Stomach (tissue), 9 donors: ENCODE measurements around the gene PDHB. TPM values are rescaled to one million over a fixed set of nuclear protein-coding genes. Genes with fewer than 3 reads are reported as not detected.
A peak's percentile ranks its signal among the peaks of the same experiment; 100 is the strongest.

ENCODE experiments used
- DNase-seq, 2 donors: peaks; one replicate each; pipeline versions ENCODE4 v3.0.0 to v3.0.0-alpha.2; 2013 to 2019
- H3K27ac ChIP-seq, 5 donors: fragments of 200-600 bp in 4 of 5; sonication (generic) in 4 of 5; one replicate each; pipeline ENCODE4 v1.5.1; 2013 to 2019; ENCODE audit warnings: mild to moderate bottlenecking in 1 of 5, moderate library complexity in 1 of 5
- H3K27me3 ChIP-seq, 3 donors: fragments of 200-600 bp; sonication (generic); one replicate each; pipeline ENCODE4 v1.5.1; 2017 to 2019; ENCODE audit warnings: mixed run types in 1 of 3
- H3K36me3 ChIP-seq, 4 donors: fragments of 200-600 bp; sonication (generic); 1 replicate in 3 of 4; 2 replicates in 1 of 4; pipeline ENCODE4 v1.5.1; 2016 to 2019
- H3K4me1 ChIP-seq, 4 donors: fragments of 200-600 bp; sonication (generic); one replicate each; pipeline ENCODE4 v1.5.1; 2016 to 2019
- H3K4me3 ChIP-seq, 4 donors: fragments of 200-600 bp; sonication (generic) in 3 of 4; one replicate each; pipeline ENCODE4 v1.5.1; 2016 to 2019; ENCODE audit warnings: mild to moderate bottlenecking in 1 of 4
- H3K9me3 ChIP-seq, 4 donors: fragments of 200-600 bp; sonication (generic); one replicate each; pipeline ENCODE4 v1.5.1; 2016 to 2019
- CTCF ChIP-seq, 7 experiments: fragments of 450-650 bp in 4 of 7; fragments of 200-600 bp in 3 of 7; sonication (generic) in 3 of 7; IDR thresholded peaks; one replicate each; pipeline ENCODE4 v1.5.1; 2016 to 2019; ENCODE audit warnings: antibody characterized with exemption in 7 of 7, control low read depth in 2 of 7, mild to moderate bottlenecking in 1 of 7
- EP300 ChIP-seq: sonication (generic); formaldehyde crosslinking; IDR thresholded peaks from one replicate; pipeline ENCODE4 v1.6.1; 2017; ENCODE audit warnings: antibody characterized with exemption
- POLR2A ChIP-seq, 4 donors: fragments of 450-650 bp; IDR thresholded peaks; one replicate each; pipeline ENCODE4 v1.6.1; 2016; ENCODE audit warnings: antibody characterized with exemption in 4 of 4, control low read depth in 2 of 4, mild to moderate bottlenecking in 1 of 4, moderate library complexity in 1 of 4
- POLR2AphosphoS5 ChIP-seq, 3 donors: sonication (generic); formaldehyde crosslinking; IDR thresholded peaks; one replicate each; pipeline ENCODE4 v1.6.1; 2016; ENCODE audit warnings: antibody characterized with exemption in 3 of 3
- WGBS, 5 donors: extraction: QIAGEN DNeasy Blood & Tissue Kit in 3 of 5; methylation state at CpG; one replicate each; pipeline versions ENCODE4 v1.1.5 to v1.1.7; 2013 to 2018; 5-methylcytosine and 5-hydroxymethylcytosine counted together
- intact Hi-C: fragments of 100-400 bp; cut with DNase I; formaldehyde crosslinking; loops from one replicate; pipeline ENCODE4 v1.15.1; 2023; ENCODE audit warnings: low total_unique reads
- polyA plus RNA-seq, 3 donors: library from polyadenylated mRNA; stranded (reverse); fragments of 200-250 nt; gene quantifications; one replicate each; pipeline ENCODE4 v1.2.3, GENCODE V29; 2013
- total RNA-seq, 5 donors: library from RNA; depleted of rRNA; stranded (reverse); fragments of >200 nt; gene quantifications; one replicate each; pipeline versions ENCODE4 v1.1.0 to v1.2.3, GENCODE V29; 2014 to 2016
- donor health status: healthy with polysubstance abuse.
- donor health status: Bipolar disorder and iron deficiency.
- donor health status: healthy.

Gene PDHB
- total and polyA plus RNA-seq, 8 donors: 24.5 to 246 (median 86.2) TPM

GRCh38 chr3:58394339-58394738 lies 39.3 kb downstream of the PDHB start:
- Histone ChIP-seq H3K4me1 (peaks cover 0 to 36% (median 20%) of the 10 kb centered on the region in 4 donors), H3K27ac (no peak overlapping the region), H3K4me3 (no peak overlapping the region), H3K36me3 (peaks cover 25 to 59% (median 51%) of the 10 kb centered on the region in 4 donors), H3K27me3 (no peaks in the 10 kb centered on the region), H3K9me3 (no peaks in the 10 kb centered on the region)
- TF ChIP-seq CTCF (IDR thresholded peaks at IDR 0.05): no peak
- TF ChIP-seq EP300: no peak
- TF ChIP-seq POLR2AphosphoS5 (IDR thresholded peaks at IDR 0.05): no peak
- TF ChIP-seq POLR2A (IDR thresholded peaks at IDR 0.05): no peak
- no peak for DNase-seq
- intact Hi-C loops: no loop called here

GRCh38 chr3:58392181-58392580 lies 41.5 kb downstream of the PDHB start:
- peak in 1 of 2 donors; percentile 19 for DNase-seq
- intact Hi-C loops: no loop called here
- Histone ChIP-seq H3K27me3 (no peaks in the 10 kb centered on the region), H3K36me3 (peaks cover 7 to 37% (median 30%) of the 10 kb centered on the region in 4 donors), H3K4me1 (peaks cover 0 to 58% (median 33%) of the 10 kb centered on the region in 4 donors), H3K4me3 (no peak overlapping the region), H3K9me3 (no peaks in the 10 kb centered on the region), H3K27ac (peak overlapping the region; percentile 8 to 76 (median 48))
- 7 to 49% (median 27%) methylated on average over 3 of the region's 3 CpGs for WGBS, 5 donors
- no peak for TF ChIP-seq CTCF (IDR thresholded peaks at IDR 0.05)
- TF ChIP-seq POLR2A (IDR thresholded peaks at IDR 0.05): no peak
- no peak for TF ChIP-seq POLR2AphosphoS5 (IDR thresholded peaks at IDR 0.05)
- no peak for TF ChIP-seq EP300

- H3K27ac ChIP-seq: peak overlapping the region in 4 of 5 donors; percentile 27 to 76 (median 57)
- peaks cover 4 to 28% (median 21%) of the 10 kb centered on the region in 4 donors for H3K36me3 ChIP-seq
- no peaks in the 10 kb centered on the region for H3K9me3 ChIP-seq
- no peaks in the 10 kb centered on the region for H3K27me3 ChIP-seq
- peaks cover 6 to 66% (median 40%) of the 10 kb centered on the region in 4 donors for H3K4me1 ChIP-seq
- intact Hi-C loops: no loop called here
- no peak for TF ChIP-seq CTCF (IDR thresholded peaks at IDR 0.05)
- TF ChIP-seq POLR2AphosphoS5 (IDR thresholded peaks at IDR 0.05): no peak
- TF ChIP-seq EP300: no peak
- TF ChIP-seq POLR2A (IDR thresholded peaks at IDR 0.05): no peak
- 20 to 48% (median 27%) methylated on average over 3 of the region's 3 CpGs for WGBS, 5 donors
- H3K4me3 ChIP-seq: no peak overlapping the region
- no peak for DNase-seq
These were observed 42.3 kb downstream of the PDHB start for GRCh38 chr3:58391156-58391865.

- H3K4me3 ChIP-seq: no peak overlapping the region
- TF ChIP-seq POLR2AphosphoS5 (IDR thresholded peaks at IDR 0.05) (peak in 2 of 3 donors; percentile 6 to 59), POLR2A (IDR thresholded peaks at IDR 0.05) (no peak)
- H3K27ac ChIP-seq: peak overlapping the region in 4 of 5 donors; percentile 16 to 76 (median 74)
These were observed 45.0 kb downstream of the PDHB start for GRCh38 chr3:58388550-58389091.

More at GRCh38 chr3:58388550-58389091, 45.0 kb downstream of the PDHB start:
- Histone ChIP-seq H3K27me3 (no peaks in the 10 kb centered on the region), H3K4me1 (peaks cover 6 to 68% (median 44%) of the 10 kb centered on the region in 4 donors), H3K36me3 (peaks cover 0 to 15% (median 7%) of the 10 kb centered on the region in 4 donors), H3K9me3 (no peaks in the 10 kb centered on the region)
- intact Hi-C loops: no loop called here
- DNase-seq: peak in 1 of 2 donors; percentile 76
